OCI-LY1 (cell line): ENCODE measurements around the gene MGA.

Experiments used
- H2AFZ ChIP-seq: fragments of 200-600 bp; sonication (generic), shearing (Covaris generic); 2 replicates; pipeline ENCODE4 v1.6.0; 2014; ENCODE audit warnings: antibody characterized with exemption, mild to moderate bottlenecking, low read length
- H3F3A ChIP-seq: fragments of 200-600 bp; sonication (generic), shearing (Covaris generic); 2 replicates; pipeline ENCODE4 v1.6.0; 2014; ENCODE audit warnings: mild to moderate bottlenecking, antibody characterized with exemption, low read length, moderate library complexity; ENCODE audit not compliant: insufficient read depth
- H3K27ac ChIP-seq: fragments of 200-600 bp; sonication (generic); 2 replicates; pipeline ENCODE4 v1.5.1; 2014; ENCODE audit warnings: low read length, mixed run types, mild to moderate bottlenecking, low read depth; ENCODE audit not compliant: poor library complexity, severe bottlenecking
- H3K27me3 ChIP-seq: fragments of 200-600 bp; sonication (generic); 2 replicates; pipeline ENCODE4 v1.6.0; 2014; ENCODE audit warnings: antibody characterized with exemption, mild to moderate bottlenecking, low read length, moderate library complexity; ENCODE audit not compliant: insufficient read depth
- H3K36me3 ChIP-seq: fragments of 200-600 bp; sonication (generic); 2 replicates; pipeline ENCODE4 v1.6.1; 2014; ENCODE audit warnings: mild to moderate bottlenecking, antibody characterized with exemption, low read length, moderate library complexity, mixed read lengths; ENCODE audit not compliant: insufficient read depth
- H3K4me1 ChIP-seq: fragments of 200-600 bp; sonication (generic); 2 replicates; pipeline ENCODE4 v1.5.1; 2014; ENCODE audit warnings: mild to moderate bottlenecking, low read length, moderate library complexity; ENCODE audit not compliant: insufficient read depth, severe bottlenecking
- H3K4me2 ChIP-seq: fragments of 200-600 bp; sonication (generic), shearing (Covaris generic); 2 replicates; pipeline ENCODE4 v1.6.1; 2014; ENCODE audit warnings: low read length
- H3K4me3 ChIP-seq: fragments of 200-600 bp; sonication (generic); 2 replicates; pipeline ENCODE4 v1.5.1; 2014; ENCODE audit warnings: low read length, low read depth, mild to moderate bottlenecking, mixed read lengths; ENCODE audit not compliant: poor library complexity, severe bottlenecking
- H3K79me2 ChIP-seq: fragments of 200-600 bp; shearing (Covaris generic); 2 replicates; pipeline ENCODE4 v1.6.1; 2016; ENCODE audit warnings: mixed run types, low read length, mixed read lengths; ENCODE audit not compliant: insufficient read depth
- H3K9ac ChIP-seq: fragments of 200-600 bp; sonication (generic), shearing (Covaris generic); 2 replicates; pipeline ENCODE4 v1.6.1; 2014; ENCODE audit warnings: mild to moderate bottlenecking, low read length, mixed read lengths
- H3K9me2 ChIP-seq: fragments of 200-600 bp; sonication (generic), shearing (Covaris generic); 2 replicates; pipeline ENCODE4 v1.6.1; 2014; ENCODE audit warnings: low read depth, mild to moderate bottlenecking, low read length, mixed read lengths
- H3K9me3 ChIP-seq: fragments of 200-600 bp; shearing (Covaris generic); 2 replicates; pipeline ENCODE4 v1.6.1; 2014; ENCODE audit warnings: low read length, mixed read lengths
- H4K20me1 ChIP-seq: fragments of 200-600 bp; sonication (generic), shearing (Covaris generic); 2 replicates; pipeline ENCODE4 v1.6.0; 2016; ENCODE audit warnings: mild to moderate bottlenecking, low read length; ENCODE audit not compliant: insufficient read depth
- EZH2 ChIP-seq: fragments of 200-600 bp; sonication (generic), shearing (Covaris generic); IDR thresholded peaks from 2 replicates; pipeline ENCODE4 v1.8.0; 2017; ENCODE audit warnings: borderline replicate concordance, mixed run types, mild to moderate bottlenecking, antibody characterized with exemption, low read length, moderate library complexity, mixed read lengths
- TF ChIP-seq, protein P1 (sequence below): fragments of 200-600 bp; sonication (generic), shearing (Covaris generic); IDR thresholded peaks from 2 replicates; pipeline ENCODE4 v1.5.1; 2017; ENCODE audit warnings: mild to moderate bottlenecking, antibody characterized with exemption, low read length, moderate library complexity, mixed read lengths

The MGA gene

DNA sequence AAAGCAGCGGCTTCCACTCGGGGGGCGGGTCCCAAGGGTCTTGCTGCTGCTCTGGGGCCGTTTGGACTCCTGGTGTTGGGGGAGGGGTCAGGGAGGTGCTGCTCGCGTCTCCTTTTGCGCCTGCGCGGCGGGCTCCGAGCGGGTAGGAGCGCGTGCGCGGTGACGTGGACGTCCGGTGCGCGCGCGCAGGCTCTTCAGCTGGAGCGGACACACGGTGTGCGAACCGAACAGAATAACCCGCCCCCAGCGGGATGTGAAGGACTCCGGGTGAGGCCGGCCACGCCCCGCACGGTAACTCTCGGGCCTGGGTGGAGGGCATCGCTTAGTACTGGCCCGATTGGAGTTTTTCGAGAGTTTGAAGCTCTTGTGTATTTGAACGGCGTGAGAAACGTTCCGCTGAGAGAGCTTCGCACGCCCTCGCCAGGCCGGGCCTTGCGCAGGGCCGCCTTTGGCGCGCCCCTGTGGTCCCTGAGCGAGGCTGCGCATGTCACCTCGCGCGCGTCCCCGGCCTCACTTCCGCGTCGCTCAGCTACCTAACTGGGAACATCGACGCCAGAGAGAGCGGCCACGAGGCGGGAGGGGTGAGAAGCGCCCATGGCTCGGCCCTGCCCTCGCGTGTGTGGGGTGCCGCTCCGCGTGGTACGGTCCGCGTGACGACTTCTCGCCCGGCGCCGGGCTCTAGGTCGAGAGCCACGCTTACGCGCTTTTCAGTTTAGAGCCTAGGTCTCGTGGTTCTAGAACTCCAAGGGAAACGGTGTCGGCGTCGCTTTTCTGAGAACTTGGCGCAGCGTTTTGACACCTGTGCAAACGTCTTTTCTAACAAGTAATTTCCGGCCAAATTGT is at the start of gene MGA:
TSS of gene MGA (plus strand) at position 171 of the 843 bp plus-strand sequence.
- Histone ChIP-seq H2AFZ (no peak within 1 kb of the TSS), H3K9ac (peak within 1 kb of the TSS; percentile 68), H4K20me1 (no peaks in the 10 kb centered on the region), H3K27ac (peak within 1 kb of the TSS; percentile 83), H3K79me2 (peaks cover 39% of the 10 kb centered on the region), H3F3A (no peaks in the 10 kb centered on the region), H3K4me3 (peak within 1 kb of the TSS; percentile 72), H3K9me2 (no peaks in the 10 kb centered on the region), H3K4me1 (peaks cover 53% of the 10 kb centered on the region), H3K27me3 (no peaks in the 10 kb centered on the region; the same call in 1 of the 2 replicates), H3K4me2 (peak within 1 kb of the TSS; percentile 89), H3K9me3 (peaks cover 4% of the 10 kb centered on the region; the same call in 1 of the 2 replicates), H3K36me3 (no peaks in the 10 kb centered on the region)
- TF ChIP-seq, protein P1, sequence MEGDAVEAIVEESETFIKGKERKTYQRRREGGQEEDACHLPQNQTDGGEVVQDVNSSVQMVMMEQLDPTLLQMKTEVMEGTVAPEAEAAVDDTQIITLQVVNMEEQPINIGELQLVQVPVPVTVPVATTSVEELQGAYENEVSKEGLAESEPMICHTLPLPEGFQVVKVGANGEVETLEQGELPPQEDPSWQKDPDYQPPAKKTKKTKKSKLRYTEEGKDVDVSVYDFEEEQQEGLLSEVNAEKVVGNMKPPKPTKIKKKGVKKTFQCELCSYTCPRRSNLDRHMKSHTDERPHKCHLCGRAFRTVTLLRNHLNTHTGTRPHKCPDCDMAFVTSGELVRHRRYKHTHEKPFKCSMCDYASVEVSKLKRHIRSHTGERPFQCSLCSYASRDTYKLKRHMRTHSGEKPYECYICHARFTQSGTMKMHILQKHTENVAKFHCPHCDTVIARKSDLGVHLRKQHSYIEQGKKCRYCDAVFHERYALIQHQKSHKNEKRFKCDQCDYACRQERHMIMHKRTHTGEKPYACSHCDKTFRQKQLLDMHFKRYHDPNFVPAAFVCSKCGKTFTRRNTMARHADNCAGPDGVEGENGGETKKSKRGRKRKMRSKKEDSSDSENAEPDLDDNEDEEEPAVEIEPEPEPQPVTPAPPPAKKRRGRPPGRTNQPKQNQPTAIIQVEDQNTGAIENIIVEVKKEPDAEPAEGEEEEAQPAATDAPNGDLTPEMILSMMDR: peak; percentile 27; the same call in 1 of the 2 replicates
- no peak for TF ChIP-seq EZH2

GRCh38 chr15:41620536-41621199 is 39.5 kb upstream of the MGA start:
- Histone ChIP-seq H3K4me1 (no peaks in the 10 kb centered on the region), H3K9me3 (no peaks in the 10 kb centered on the region), H3K4me3 (no peak overlapping the region), H3K79me2 (no peaks in the 10 kb centered on the region), H2AFZ (no peak overlapping the region), H3K9ac (no peak overlapping the region), H3K27me3 (peaks cover 4% of the 10 kb centered on the region; the same call in 1 of the 2 replicates), H3K4me2 (no peak overlapping the region), H3K9me2 (no peaks in the 10 kb centered on the region), H3K27ac (no peak overlapping the region), H3K36me3 (no peaks in the 10 kb centered on the region; the same call in 1 of the 2 replicates), H4K20me1 (no peaks in the 10 kb centered on the region), H3F3A (no peaks in the 10 kb centered on the region)
- TF ChIP-seq EZH2: no peak
- TF ChIP-seq, protein P1: no peak

DNA sequence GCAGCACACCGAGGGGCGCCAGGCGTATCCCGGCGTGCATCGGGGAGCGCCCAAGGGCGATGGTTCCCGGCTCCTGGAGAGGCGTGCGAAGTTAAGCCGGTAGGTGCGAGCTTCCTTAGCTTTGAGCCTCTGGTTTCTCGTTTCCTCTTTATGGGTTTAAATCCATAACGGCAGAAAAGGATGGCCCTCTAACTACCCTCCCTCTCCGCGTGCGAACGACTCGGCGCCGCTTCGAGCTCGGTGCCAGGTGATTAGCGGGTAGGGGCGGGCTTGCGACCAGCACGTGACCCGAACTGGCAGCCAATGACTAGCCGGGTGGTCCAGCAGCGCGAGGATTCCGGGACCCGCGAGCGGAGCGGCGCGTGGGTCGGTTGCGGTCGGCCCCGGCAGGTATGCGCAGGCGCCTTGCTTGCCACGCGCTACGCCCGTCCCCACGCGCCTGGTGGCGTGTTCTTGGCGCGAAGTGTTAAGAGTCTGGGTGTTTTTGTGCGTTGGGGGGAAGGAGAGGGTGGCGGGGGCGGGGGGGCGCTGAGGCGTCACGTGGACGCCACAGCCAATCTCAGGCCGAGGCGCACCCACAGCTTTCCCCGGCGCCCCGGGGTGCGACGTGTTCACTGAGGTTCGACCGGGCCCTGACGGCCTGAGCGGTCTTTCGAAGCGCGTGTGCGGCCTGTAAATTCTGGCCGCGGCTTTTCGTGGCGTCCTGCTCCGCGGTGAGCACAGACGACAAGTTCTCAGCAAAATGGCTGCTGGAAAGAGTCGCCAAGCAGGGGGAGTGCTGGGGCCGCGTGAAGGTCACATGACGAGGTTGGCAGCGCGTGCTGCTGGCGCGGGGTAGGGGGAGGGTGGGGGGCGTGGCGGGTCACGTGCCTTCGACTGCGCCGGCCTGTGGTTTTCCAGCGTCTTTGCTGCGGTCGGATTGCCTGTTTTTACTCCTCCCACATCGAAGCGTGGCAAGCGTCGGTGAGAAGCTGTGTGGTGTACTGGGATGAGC is 38.7 kb upstream of the MGA start:
- Histone ChIP-seq H3K4me2 (no peak overlapping the region), H3K9me2 (no peaks in the 10 kb centered on the region), H3K4me3 (no peak overlapping the region)

More for the DNA sequence above, 38.7 kb upstream of the MGA start:
- no peaks in the 10 kb centered on the region; the same call in 1 of the 2 replicates for H3K36me3 ChIP-seq
- no peak overlapping the region for H3K27ac ChIP-seq
- no peaks in the 10 kb centered on the region for H3K4me1 ChIP-seq
- TF ChIP-seq, protein P1: no peak
- no peak for TF ChIP-seq EZH2
- H3K27me3 ChIP-seq: peaks cover 4% of the 10 kb centered on the region; the same call in 1 of the 2 replicates
- H4K20me1 ChIP-seq: no peaks in the 10 kb centered on the region
- no peaks in the 10 kb centered on the region for H3K79me2 ChIP-seq
- no peaks in the 10 kb centered on the region for H3K9me3 ChIP-seq
- H3F3A ChIP-seq: no peaks in the 10 kb centered on the region
- H2AFZ ChIP-seq: no peak overlapping the region
- no peak overlapping the region for H3K9ac ChIP-seq
